HepG2 (cell line): Measurements from ENCODE around the gene WDR35. TPM values are rescaled to one million over a fixed set of nuclear protein-coding genes. Genes with fewer than 3 reads are reported as not detected.

Experiments
- ETV5 ChIP-seq: IDR thresholded peaks from 2 replicates; pipeline ENCODE4 v1.6.1; 2018; ENCODE audit warnings: missing biosample characterization, missing genetic modification reagents, inconsistent platforms, borderline replicate concordance
- HHEX ChIP-seq: IDR thresholded peaks from 2 replicates; pipeline ENCODE4 v1.6.1; 2016; ENCODE audit warnings: control low read depth
- HOXA7 ChIP-seq: sonication (generic); formaldehyde crosslinking; IDR thresholded peaks from 2 replicates; pipeline ENCODE4 v1.8.1; 2022; ENCODE audit warnings: mild to moderate bottlenecking, missing genetic modification reagents, moderate library complexity
- LCORL ChIP-seq, 2 experiments: fragments of 450-650 bp in 1 of 2; sonication (generic) in 1 of 2; formaldehyde crosslinking in 1 of 2; IDR thresholded peaks; 2 replicates each; pipeline versions ENCODE4 v1.5.0 to v1.6.1; 2017 to 2020; ENCODE audit warnings: antibody characterized with exemption in 1 of 2, missing genetic modification reagents in 1 of 2
- PAXIP1 ChIP-seq: sonication (generic); formaldehyde crosslinking; conservative IDR thresholded peaks from 2 replicates; pipeline ENCODE4 v1.4.0; 2020; ENCODE audit warnings: mild to moderate bottlenecking, missing genetic modification reagents, moderate library complexity
- POLR2A ChIP-seq, 2 experiments: IDR thresholded peaks; 2 replicates each; pipeline ENCODE4 v1.6.1; 2011; ENCODE audit warnings: low read depth in 2 of 2, low read length in 2 of 2, mild to moderate bottlenecking in 1 of 2, moderate library complexity in 1 of 2; ENCODE audit not compliant: insufficient read depth in 1 of 2
- SKI ChIP-seq: fragments of 450-650 bp; IDR thresholded peaks from one replicate; pipeline ENCODE4 v1.6.1; 2018; ENCODE audit warnings: mild to moderate bottlenecking; ENCODE audit not compliant: partially characterized antibody
- SMYD3 ChIP-seq: sonication (generic); formaldehyde crosslinking; IDR thresholded peaks from 2 replicates; pipeline ENCODE4 v1.8.1; 2023; ENCODE audit warnings: mild to moderate bottlenecking, missing genetic modification reagents
- ZBTB20 ChIP-seq: sonication (generic); formaldehyde crosslinking; IDR thresholded peaks from 2 replicates; pipeline ENCODE4 v1.8.1; 2023; ENCODE audit warnings: missing genetic modification reagents, low read depth, mild to moderate bottlenecking, borderline replicate concordance
- ZBTB42 ChIP-seq: sonication (generic); formaldehyde crosslinking; IDR thresholded peaks from 2 replicates; pipeline ENCODE4 v1.5.0; 2020; ENCODE audit warnings: mild to moderate bottlenecking, missing genetic modification reagents
- ZBTB7A ChIP-seq: sonication (generic); formaldehyde crosslinking; IDR thresholded peaks from 2 replicates; pipeline ENCODE4 v1.8.0; 2022; ENCODE audit warnings: mild to moderate bottlenecking, missing genetic modification reagents
- ZFP1 ChIP-seq: IDR thresholded peaks from 2 replicates; pipeline ENCODE4 v1.6.1; 2016
- ZFP36L2 ChIP-seq: sonication (generic); formaldehyde crosslinking; IDR thresholded peaks from 2 replicates; pipeline ENCODE4 v1.4.0; 2020; ENCODE audit warnings: missing genetic modification reagents
- ZMYM2 ChIP-seq: sonication (generic); formaldehyde crosslinking; IDR thresholded peaks from 2 replicates; pipeline ENCODE4 v1.8.0; 2022; ENCODE audit warnings: mild to moderate bottlenecking, missing genetic modification reagents
- ZMYM4 ChIP-seq: sonication (generic); formaldehyde crosslinking; IDR thresholded peaks from 2 replicates; pipeline ENCODE4 v1.8.1; 2023; ENCODE audit warnings: mild to moderate bottlenecking, missing genetic modification reagents
- ZNF256 ChIP-seq: sonication (generic); formaldehyde crosslinking; conservative IDR thresholded peaks from 2 replicates; pipeline ENCODE4 v1.4.0; 2020; ENCODE audit warnings: missing genetic modification reagents
- ZNF547 ChIP-seq: sonication (generic); formaldehyde crosslinking; IDR thresholded peaks from 2 replicates; pipeline ENCODE4 v1.5.1; 2020; ENCODE audit warnings: mild to moderate bottlenecking, missing genetic modification reagents
- ZNF563 ChIP-seq: sonication (generic); formaldehyde crosslinking; IDR thresholded peaks from 2 replicates; pipeline ENCODE4 v1.8.0; 2022; ENCODE audit warnings: mild to moderate bottlenecking, moderate library complexity, missing genetic modification reagents
- ZNF709 ChIP-seq: sonication (generic); formaldehyde crosslinking; IDR thresholded peaks from 2 replicates; pipeline ENCODE4 v1.5.0; 2020; ENCODE audit warnings: mild to moderate bottlenecking, missing genetic modification reagents
- ZNF768 ChIP-seq: sonication (generic); formaldehyde crosslinking; IDR thresholded peaks from 2 replicates; pipeline ENCODE4 v1.4.0; 2020; ENCODE audit warnings: missing genetic modification reagents
- ZNF788 ChIP-seq: sonication (generic); formaldehyde crosslinking; IDR thresholded peaks from 2 replicates; pipeline ENCODE4 v1.5.0; 2020; ENCODE audit warnings: mild to moderate bottlenecking, missing genetic modification reagents, borderline replicate concordance
- polyA plus RNA-seq, 8 experiments: library from polyadenylated mRNA; depleted of rRNA in 3 of 8; stranded (reverse) in 7 of 8; unstranded in 1 of 8; fragments of >200 nt; fragmentation: Illumina TruSeq in 4 of 8; extraction: Trizol in 4 of 8; gene quantifications; 2 replicates each; pipeline versions ENCODE4 v1.2.1 to v1.2.3, GENCODE V29; 2011 to 2016; ENCODE audit warnings: low read depth in 4 of 8, missing spikeins in 1 of 8, mixed read lengths in 1 of 8; ENCODE audit not compliant: insufficient read depth in 1 of 8
- total RNA-seq, 5 experiments: library from RNA; depleted of rRNA; stranded (reverse); fragments of >200 nt; fragmentation: Illumina TruSeq; extraction: Trizol; gene quantifications; 2 replicates each; pipeline ENCODE4 v1.2.3, GENCODE V29; 2016; ENCODE audit warnings: low read depth in 1 of 5
- TF ChIP-seq, protein P1 (sequence below): sonication (generic); formaldehyde crosslinking; conservative IDR thresholded peaks from 2 replicates; pipeline ENCODE4 v1.8.0; 2022; ENCODE audit warnings: mild to moderate bottlenecking, moderate library complexity, missing genetic modification reagents
- TF ChIP-seq, protein P2 (sequence below): sonication (generic); formaldehyde crosslinking; IDR thresholded peaks from 2 replicates; pipeline ENCODE4 v1.4.0; 2020; ENCODE audit warnings: missing genetic modification reagents; ENCODE audit errors: not compliant biosample characterization

The WDR35 gene
- total and polyA plus RNA-seq, 2 of the 13 experiments (the other 11 are each of a cell fraction or from before 2014, with no cell fraction given): 11.1 to 19.6 TPM

- TF ChIP-seq PAXIP1 (CRISPR knock-in tag): 0 out of 2 replicates have a peak, but pooled peaks have one; percentile 39
- TF ChIP-seq SKI: no peak
- TF ChIP-seq POLR2A (IDR thresholded peaks at IDR 0.05; ENCODE audit: insufficient read depth in 1 of 2, low read depth in 2 of 2, low read length in 2 of 2): peak in 1 of 2 experiments; percentile 60; a peak in 2 of 4 replicates
- peak; percentile 92 for TF ChIP-seq ZNF547 (CRISPR knock-in tag)
- no peak for TF ChIP-seq LCORL (IDR thresholded peaks at IDR 0.05)
- TF ChIP-seq LCORL (CRISPR knock-in tag; IDR thresholded peaks at IDR 0.05): peak; percentile 89; the same call in 1 of the 2 replicates
- TF ChIP-seq ZBTB7A (CRISPR knock-in tag): 0 out of 2 replicates have a peak, but pooled peaks have one; percentile 20
- peak; percentile 68; the same call in 1 of the 2 replicates for TF ChIP-seq ZMYM2 (CRISPR knock-in tag)
- peak; percentile 41; the same call in 1 of the 2 replicates for TF ChIP-seq ETV5
- TF ChIP-seq SMYD3 (CRISPR knock-in tag): no peak
- TF ChIP-seq, protein P1, sequence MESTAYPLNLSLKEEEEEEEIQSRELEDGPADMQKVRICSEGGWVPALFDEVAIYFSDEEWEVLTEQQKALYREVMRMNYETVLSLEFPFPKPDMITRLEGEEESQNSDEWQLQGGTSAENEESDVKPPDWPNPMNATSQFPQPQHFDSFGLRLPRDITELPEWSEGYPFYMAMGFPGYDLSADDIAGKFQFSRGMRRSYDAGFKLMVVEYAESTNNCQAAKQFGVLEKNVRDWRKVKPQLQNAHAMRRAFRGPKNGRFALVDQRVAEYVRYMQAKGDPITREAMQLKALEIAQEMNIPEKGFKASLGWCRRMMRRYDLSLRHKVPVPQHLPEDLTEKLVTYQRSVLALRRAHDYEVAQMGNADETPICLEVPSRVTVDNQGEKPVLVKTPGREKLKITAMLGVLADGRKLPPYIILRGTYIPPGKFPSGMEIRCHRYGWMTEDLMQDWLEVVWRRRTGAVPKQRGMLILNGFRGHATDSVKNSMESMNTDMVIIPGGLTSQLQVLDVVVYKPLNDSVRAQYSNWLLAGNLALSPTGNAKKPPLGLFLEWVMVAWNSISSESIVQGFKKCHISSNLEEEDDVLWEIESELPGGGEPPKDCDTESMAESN (CRISPR knock-in tag): peak; percentile 33; the same call in 1 of the 2 replicates
- TF ChIP-seq HOXA7 (CRISPR knock-in tag): no peak
- TF ChIP-seq ZNF768 (CRISPR knock-in tag): peak; percentile 77
- TF ChIP-seq ZBTB42 (CRISPR knock-in tag): 0 out of 2 replicates have a peak, but pooled peaks have one; percentile 75
- no peak for TF ChIP-seq HHEX (CRISPR knock-in tag)
- peak; percentile 56; the same call in 1 of the 2 replicates for TF ChIP-seq ZNF788 (CRISPR knock-in tag)
- TF ChIP-seq ZNF563 (CRISPR knock-in tag): 0 out of 2 replicates have a peak, but pooled peaks have one; percentile 8
- TF ChIP-seq, protein P2, sequence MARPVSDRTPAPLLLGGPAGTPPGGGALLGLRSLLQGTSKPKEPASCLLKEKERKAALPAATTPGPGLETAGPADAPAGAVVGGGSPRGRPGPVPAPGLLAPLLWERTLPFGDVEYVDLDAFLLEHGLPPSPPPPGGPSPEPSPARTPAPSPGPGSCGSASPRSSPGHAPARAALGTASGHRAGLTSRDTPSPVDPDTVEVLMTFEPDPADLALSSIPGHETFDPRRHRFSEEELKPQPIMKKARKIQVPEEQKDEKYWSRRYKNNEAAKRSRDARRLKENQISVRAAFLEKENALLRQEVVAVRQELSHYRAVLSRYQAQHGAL (CRISPR knock-in tag): peak; percentile 88
- TF ChIP-seq ZMYM4: peak; percentile 93
- TF ChIP-seq ZNF256 (CRISPR knock-in tag): peak; percentile 78; the same call in 1 of the 2 replicates
- 0 out of 2 replicates have a peak, but pooled peaks have one; percentile 62 for TF ChIP-seq ZNF709 (CRISPR knock-in tag)
- TF ChIP-seq ZFP36L2 (CRISPR knock-in tag): 0 out of 2 replicates have a peak, but pooled peaks have one; percentile 57
- TF ChIP-seq ZFP1 (CRISPR knock-in tag): no peak; the same call in 1 of the 2 replicates
- TF ChIP-seq ZBTB20 (CRISPR knock-in tag): peak; percentile 18; the same call in 1 of the 2 replicates
Observed at GRCh38 chr2:19863303-19864041, 126.4 kb downstream of the WDR35 start (continued).
